Measurements from ENCODE around the gene THRB. TPM values are rescaled to one million over a fixed set of nuclear protein-coding genes. Genes with fewer than 3 reads are reported as not detected.

The THRB gene
- total and polyA plus RNA-seq, 2 donors (not counting 3 experiments of a cell fraction or from before 2014, with no cell fraction given) = 0.06 TPM; not detected in 1

- Histone ChIP-seq H3K79me2 (ENCODE audit: control insufficient read depth, insufficient read depth, low read length) (no peaks in the 10 kb centered on the region), H3K4me2 (ENCODE audit: insufficient read depth, low read length) (no peak overlapping the region), H3K4me3 (replicated peaks in 1 of 3; ENCODE audit: insufficient read depth in 1 of 3, low read depth in 1 of 3, low read length in 3 of 3) (no peak overlapping the region), H3K9me1 (replicated peaks; ENCODE audit: control insufficient read depth, extremely low read depth, insufficient read depth, low read length) (no peaks in the 10 kb centered on the region), H3K9ac (replicated peaks; ENCODE audit: extremely low read depth, insufficient read depth, low read length) (no peak overlapping the region), H3K27me3 (ENCODE audit: control insufficient read depth in 2 of 2, insufficient read depth in 2 of 2, low read length in 2 of 2) (no peaks in the 10 kb centered on the region), H3K27ac (ENCODE audit: insufficient read depth, low read depth, low read length) (no peak overlapping the region), H3K36me3 (ENCODE audit: control insufficient read depth in 2 of 2, extremely low read depth in 1 of 2, insufficient read depth in 2 of 2, low read length in 2 of 2) (no peaks in the 10 kb centered on the region), H3K4me1 (ENCODE audit: control insufficient read depth, extremely low read depth, insufficient read depth, low read length) (no peaks in the 10 kb centered on the region), H2AFZ (ENCODE audit: low read depth, low read length) (no peak overlapping the region), H3K9me3 (replicated peaks; ENCODE audit: control insufficient read depth, insufficient read depth, low read length) (no peaks in the 10 kb centered on the region), H4K20me1 (replicated peaks; ENCODE audit: control insufficient read depth, extremely low read depth, insufficient read depth, low read length) (no peaks in the 10 kb centered on the region)
- CTCF ChIA-PET = interaction anchor here (1.2 kb wide), 1 partner anchor 17 kb away, joined by 4 read pairs; no protein-coding TSS in a partner anchor
- dilution Hi-C loops (cut with MboI; ENCODE audit: extremely low pct_ligation_motif_present, low sequenced_read_pairs) (no loop called here), intact Hi-C loops (cut with micrococcal nuclease) (no loop called here)
- POLR2A ChIA-PET = no interaction called here
- BruUV-seq (replicated peaks) = no TSS peak
- DNase-seq (ENCODE audit: low read depth, low spot score) (no peak), FAIRE-seq (no peak)
- TF ChIP-seq JUN (IDR thresholded peaks at IDR 0.05; ENCODE audit: borderline replicate concordance, insufficient read depth, insufficient read length, low read depth) = no peak
- no peak for TF ChIP-seq CTCF (IDR thresholded peaks at IDR 0.05; ENCODE audit: extremely low read depth in 1 of 2, insufficient read depth in 1 of 2, low read depth in 1 of 2, low read length in 2 of 2)
- TF ChIP-seq GATA2 (IDR thresholded peaks at IDR 0.05; ENCODE audit: insufficient read depth, insufficient read length, low read depth, low read length) = no peak
- no peak for TF ChIP-seq MYC (IDR thresholded peaks at IDR 0.05; ENCODE audit: low read depth, low read length)
- no peak for TF ChIP-seq EZH2 (IDR thresholded peaks at IDR 0.05; ENCODE audit: borderline replicate concordance, low read depth, low read length, severe bottlenecking)
- no peak for TF ChIP-seq FOS (IDR thresholded peaks at IDR 0.05; ENCODE audit: borderline replicate concordance, insufficient read depth, low read length)
- TF ChIP-seq POLR2A (IDR thresholded peaks at IDR 0.05; ENCODE audit: low read depth, low read length) = no peak
- no peak for TF ChIP-seq POLR2AphosphoS5 (IDR thresholded peaks at IDR 0.05; ENCODE audit: insufficient read depth, low read depth, low read length)
- no peak for TF ChIP-seq MAX (IDR thresholded peaks at IDR 0.05; ENCODE audit: insufficient read depth, insufficient read length)
These were observed 153.0 kb downstream of the THRB start for GRCh38 chr3:24341668-24342067.

All from endothelial cell of umbilical vein (primary cell).